ENCODE measurements around the gene SIGLEC11. TPM values are rescaled to one million over a fixed set of nuclear protein-coding genes. Genes with fewer than 3 reads are reported as not detected.
A peak's percentile ranks its signal among the peaks of the same experiment; 100 is the strongest.

Gene SIGLEC11
- total RNA-seq, 3 donors from 2014 or later (not counting 1 experiment from before 2014, with no cell fraction given): 0.40 to 0.75 TPM; not detected in 1

- peaks cover 61% of the 10 kb centered on the region for H3K4me1 ChIP-seq (ENCODE audit: control insufficient read depth, insufficient read depth, low read length)
- Mint-ChIP-seq H3K4me1 (peaks cover 61 to 68% of the 10 kb centered on the region in 2 donors), H3K27ac (peak overlapping the region; percentile 97), H3K36me3 (no peaks in the 10 kb centered on the region), H3K4me3 (peak overlapping the region; percentile 99), H3K27me3 (ENCODE audit: low read depth in 2 of 2) (no peaks in the 10 kb centered on the region), H3K9me3 (peaks cover 0 to 5% of the 10 kb centered on the region in 2 donors)
- DNase-seq (peak; percentile 88 to 98), ATAC-seq (peak; percentile 83 to 95 (median 86))
- peaks cover 14% of the 10 kb centered on the region for H3K36me3 ChIP-seq (ENCODE audit: control insufficient read depth, insufficient read depth, low read length)
- TF ChIP-seq CTCF (IDR thresholded peaks at IDR 0.05): no peak
- WGBS (ENCODE audit: insufficient coverage): 7% methylated on average over 43 of the region's 43 CpGs
- H3K9me3 ChIP-seq (ENCODE audit: control insufficient read depth, insufficient read depth, low read length): no peaks in the 10 kb centered on the region
- H3K27me3 ChIP-seq (ENCODE audit: control insufficient read depth, insufficient read depth, low read length): no peaks in the 10 kb centered on the region
- H3K27ac ChIP-seq (ENCODE audit: low read length): peak overlapping the region; percentile 91
- intact Hi-C loops (cut with micrococcal nuclease): loop anchor here (2.0 to 10.0 kb wide), 3 partner anchors 53 to 155 kb away; partner anchors contain the start of genes AKT1S1, TBC1D17, VRK3 and ZNF473
- H3K4me3 ChIP-seq (ENCODE audit: low read length): peak overlapping the region; percentile 97
These were observed 31.1 kb downstream of the SIGLEC11 start for GRCh38 chr19:49929611-49930482.

DNA sequence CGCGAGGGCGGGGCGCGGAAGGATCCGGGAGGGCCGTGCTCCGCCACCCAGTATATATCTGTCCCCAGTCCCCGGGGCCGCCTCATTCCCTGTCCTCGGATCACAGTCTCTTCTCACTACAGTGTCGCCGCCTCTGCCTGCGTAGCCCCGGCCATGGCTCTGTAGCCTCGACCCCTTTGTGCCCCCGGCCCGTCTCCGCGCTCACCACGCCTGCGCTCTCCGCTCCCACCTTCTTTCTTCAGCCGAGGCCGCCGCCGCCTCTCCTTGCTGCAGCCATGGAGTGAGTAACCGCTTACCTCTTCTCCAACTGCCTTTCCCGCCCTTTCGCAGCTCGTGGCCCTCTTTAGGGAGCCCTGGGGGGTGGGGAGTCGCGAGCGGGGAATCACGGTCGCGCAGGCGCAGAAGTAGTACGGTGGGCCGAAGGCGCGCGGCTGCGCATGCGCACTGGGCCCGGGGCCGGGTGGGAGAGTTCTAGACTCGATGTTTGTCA lies 31.8 kb downstream of the SIGLEC11 start, which contains the start of the genes ATF5 and NUP62:
Gene ATF5, plus strand, starts transcription at position 85 of the 490 bp plus-strand sequence. CDS start 1,646 bp downstream, outside the sequence.
Gene NUP62, minus strand, starts transcription at position 384 of the 490 bp plus-strand sequence. CDS start 19,697 bp downstream, outside the sequence.
- Histone ChIP-seq H3K4me3 (ENCODE audit: low read length) (peak within 1 kb of the TSS; percentile 97), H3K9me3 (ENCODE audit: control insufficient read depth, insufficient read depth, low read length) (no peaks in the 10 kb centered on the region), H3K4me1 (ENCODE audit: control insufficient read depth, insufficient read depth, low read length) (peaks cover 66% of the 10 kb centered on the region), H3K27me3 (ENCODE audit: control insufficient read depth, insufficient read depth, low read length) (no peaks in the 10 kb centered on the region), H3K27ac (ENCODE audit: low read length) (peak within 1 kb of the TSS; percentile 91), H3K36me3 (ENCODE audit: control insufficient read depth, insufficient read depth, low read length) (peaks cover 19% of the 10 kb centered on the region)
- H3K27me3 Mint-ChIP-seq (ENCODE audit: low read depth in 2 of 2): no peaks in the 10 kb centered on the region
- TF ChIP-seq CTCF (IDR thresholded peaks at IDR 0.05): no peak
- peaks cover 61 to 68% of the 10 kb centered on the region in 2 donors for H3K4me1 Mint-ChIP-seq
- intact Hi-C loops (cut with micrococcal nuclease): loop anchor here (2.0 kb wide), 1 partner anchor 52 kb away; the partner anchor contains the start of genes AKT1S1 and TBC1D17
- under 1% methylated on average over 48 of the region's 48 CpGs for WGBS (ENCODE audit: insufficient coverage)
- H3K9me3 Mint-ChIP-seq: peaks cover 0 to 5% of the 10 kb centered on the region in 2 donors
- DNase-seq (peak; percentile 95 to 96), ATAC-seq (peak; percentile 51 to 68 (median 55))
- H3K36me3 Mint-ChIP-seq: no peaks in the 10 kb centered on the region
- H3K27ac Mint-ChIP-seq: peak within 1 kb of the TSS; percentile 97
- peak within 1 kb of the TSS; percentile 99 for H3K4me3 Mint-ChIP-seq

- H3K9me3 ChIP-seq (ENCODE audit: control insufficient read depth, insufficient read depth, low read length): no peaks in the 10 kb centered on the region
- peaks cover 32% of the 10 kb centered on the region for H3K36me3 ChIP-seq (ENCODE audit: control insufficient read depth, insufficient read depth, low read length)
- H3K27ac Mint-ChIP-seq: peak overlapping the region; percentile 97
- TF ChIP-seq CTCF (IDR thresholded peaks at IDR 0.05): no peak
- intact Hi-C loops (cut with micrococcal nuclease): loop anchor here (2.0 kb wide), 1 partner anchor 51 kb away; the partner anchor contains the start of genes AKT1S1 and TBC1D17
- H3K4me3 Mint-ChIP-seq: peak overlapping the region; percentile 99
- ATAC-seq (no peak), DNase-seq (no peak)
- peaks cover 51 to 55% of the 10 kb centered on the region in 2 donors for H3K4me1 Mint-ChIP-seq
- H3K36me3 Mint-ChIP-seq: no peaks in the 10 kb centered on the region
- no peaks in the 10 kb centered on the region for H3K27me3 Mint-ChIP-seq (ENCODE audit: low read depth in 2 of 2)
- no peak overlapping the region for H3K4me3 ChIP-seq (ENCODE audit: low read length)
- WGBS (ENCODE audit: insufficient coverage): 84% methylated on average over 13 of the region's 14 CpGs
- H3K27me3 ChIP-seq (ENCODE audit: control insufficient read depth, insufficient read depth, low read length): no peaks in the 10 kb centered on the region
- no peak overlapping the region for H3K27ac ChIP-seq (ENCODE audit: low read length)
- peaks cover 0 to 5% of the 10 kb centered on the region in 2 donors for H3K9me3 Mint-ChIP-seq
- H3K4me1 ChIP-seq (ENCODE audit: control insufficient read depth, insufficient read depth, low read length): peaks cover 66% of the 10 kb centered on the region
These were observed 33.3 kb downstream of the SIGLEC11 start for GRCh38 chr19:49927526-49928264.
